Mesenchymal stem cell (in vitro differentiated cells and primary cell): ENCODE data around the gene LRRC34.

Experiments
- DNase-seq: peaks from one replicate; pipeline ENCODE4 v3.0.0-alpha.2; 2013
- H2AFZ ChIP-seq: one replicate; pipeline ENCODE4 v1.6.1; 2013; ENCODE audit warnings: low read depth, mild to moderate bottlenecking, control low read depth, inconsistent platforms, low read length, moderate library complexity
- H2AK5ac ChIP-seq: 2 replicates; pipeline ENCODE4 v1.6.1; 2013; ENCODE audit warnings: low read length, moderate library complexity, mild to moderate bottlenecking, inconsistent platforms; ENCODE audit not compliant: severe bottlenecking
- H2BK120ac ChIP-seq: one replicate; pipeline ENCODE4 v1.6.1; 2013; ENCODE audit warnings: low read depth, mild to moderate bottlenecking, inconsistent platforms, low read length, moderate library complexity
- H2BK12ac ChIP-seq, 2 experiments: one replicate each; pipeline ENCODE4 v1.6.1; 2013; ENCODE audit warnings: inconsistent platforms in 2 of 2, low read length in 2 of 2, mild to moderate bottlenecking in 2 of 2, moderate library complexity in 2 of 2, control low read depth in 1 of 2
- H2BK15ac ChIP-seq: one replicate; pipeline ENCODE4 v1.6.1; 2013; ENCODE audit warnings: mild to moderate bottlenecking, low read depth, inconsistent platforms; ENCODE audit not compliant: poor library complexity, severe bottlenecking
- H2BK5ac ChIP-seq: 2 replicates; pipeline ENCODE4 v1.6.1; 2013; ENCODE audit warnings: low read depth, mild to moderate bottlenecking, low read length, control low read depth, inconsistent platforms; ENCODE audit not compliant: poor library complexity, severe bottlenecking
- H3K14ac ChIP-seq, 2 experiments: one replicate each; pipeline ENCODE4 v1.6.1; 2013; ENCODE audit warnings: inconsistent platforms in 2 of 2, low read length in 2 of 2, control low read depth in 1 of 2, mild to moderate bottlenecking in 1 of 2, moderate library complexity in 1 of 2
- H3K18ac ChIP-seq, 2 experiments: one replicate each; pipeline ENCODE4 v1.6.1; 2013; ENCODE audit warnings: inconsistent platforms in 2 of 2, low read length in 2 of 2, control low read depth in 1 of 2, low read depth in 1 of 2, mild to moderate bottlenecking in 1 of 2
- H3K23ac ChIP-seq, 2 experiments: one replicate each; pipeline ENCODE4 v1.6.1; 2013; ENCODE audit warnings: inconsistent platforms in 2 of 2, low read length in 2 of 2, mild to moderate bottlenecking in 2 of 2, moderate library complexity in 2 of 2, control low read depth in 1 of 2
- H3K27ac ChIP-seq: 2 replicates; pipeline ENCODE4 v1.5.1; 2013; ENCODE audit warnings: mild to moderate bottlenecking, moderate library complexity, low read length, control low read depth, inconsistent platforms; ENCODE audit not compliant: poor library complexity, severe bottlenecking
- H3K27me3 ChIP-seq, 2 experiments: 2 replicates each; pipeline versions ENCODE4 v1.6.1 to v1.7.0; 2013; ENCODE audit warnings: low read length in 2 of 2, mild to moderate bottlenecking in 2 of 2, moderate library complexity in 2 of 2, control low read depth in 1 of 2, inconsistent platforms in 1 of 2; ENCODE audit not compliant: control insufficient read depth in 1 of 2, insufficient read depth in 1 of 2
- H3K36me3 ChIP-seq, 2 experiments: 2 replicates each; pipeline versions ENCODE4 v1.6.1 to v1.7.0; 2013; ENCODE audit warnings: low read length in 2 of 2, control low read depth in 1 of 2, inconsistent platforms in 1 of 2, low read depth in 1 of 2, mild to moderate bottlenecking in 1 of 2; ENCODE audit not compliant: insufficient read depth in 2 of 2, control insufficient read depth in 1 of 2
- H3K4ac ChIP-seq, 2 experiments: one replicate each; pipeline ENCODE4 v1.6.1; 2013; ENCODE audit warnings: inconsistent platforms in 2 of 2, low read length in 2 of 2, mild to moderate bottlenecking in 2 of 2, moderate library complexity in 2 of 2, control low read depth in 1 of 2, low read depth in 1 of 2
- H3K4me1 ChIP-seq: 2 replicates; pipeline ENCODE4 v1.6.1; 2013; ENCODE audit warnings: low read depth, low read length, control low read depth; ENCODE audit not compliant: control insufficient read depth, insufficient read depth
- H3K4me2 ChIP-seq: 2 replicates; pipeline ENCODE4 v1.6.1; 2013; ENCODE audit warnings: low read length, mild to moderate bottlenecking, inconsistent platforms; ENCODE audit not compliant: poor library complexity, severe bottlenecking
- H3K4me3 ChIP-seq, 2 experiments: 2 replicates each; pipeline versions ENCODE4 v1.5.1 to v1.7.0; 2013; ENCODE audit warnings: low read length in 2 of 2, mild to moderate bottlenecking in 2 of 2, control low read depth in 1 of 2, low read depth in 1 of 2; ENCODE audit not compliant: insufficient read depth in 1 of 2
- H3K79me1 ChIP-seq: replicated peaks from 2 replicates; pipeline ENCODE4 v1.6.1; 2013; ENCODE audit warnings: mild to moderate bottlenecking, control low read depth, low read length, inconsistent platforms; ENCODE audit not compliant: poor library complexity, severe bottlenecking
- H3K9ac ChIP-seq: 2 replicates; pipeline ENCODE4 v1.7.0; 2013; ENCODE audit warnings: mild to moderate bottlenecking, low read length, moderate library complexity
- H3K9me3 ChIP-seq: 2 replicates; pipeline ENCODE4 v1.7.0; 2013; ENCODE audit warnings: mild to moderate bottlenecking, low read length; ENCODE audit not compliant: control insufficient read depth
- H4K8ac ChIP-seq: one replicate; pipeline ENCODE4 v1.6.1; 2013; ENCODE audit warnings: inconsistent platforms, mild to moderate bottlenecking, low read length, moderate library complexity
- H4K91ac ChIP-seq: one replicate; pipeline ENCODE4 v1.6.1; 2013; ENCODE audit warnings: mild to moderate bottlenecking, low read length, inconsistent platforms
- WGBS: methylation state at CpG from one replicate; pipeline ENCODE4 v1.1.7; 2013; ENCODE audit warnings: mixed read lengths; 5-methylcytosine and 5-hydroxymethylcytosine counted together

The LRRC34 gene

DNA sequence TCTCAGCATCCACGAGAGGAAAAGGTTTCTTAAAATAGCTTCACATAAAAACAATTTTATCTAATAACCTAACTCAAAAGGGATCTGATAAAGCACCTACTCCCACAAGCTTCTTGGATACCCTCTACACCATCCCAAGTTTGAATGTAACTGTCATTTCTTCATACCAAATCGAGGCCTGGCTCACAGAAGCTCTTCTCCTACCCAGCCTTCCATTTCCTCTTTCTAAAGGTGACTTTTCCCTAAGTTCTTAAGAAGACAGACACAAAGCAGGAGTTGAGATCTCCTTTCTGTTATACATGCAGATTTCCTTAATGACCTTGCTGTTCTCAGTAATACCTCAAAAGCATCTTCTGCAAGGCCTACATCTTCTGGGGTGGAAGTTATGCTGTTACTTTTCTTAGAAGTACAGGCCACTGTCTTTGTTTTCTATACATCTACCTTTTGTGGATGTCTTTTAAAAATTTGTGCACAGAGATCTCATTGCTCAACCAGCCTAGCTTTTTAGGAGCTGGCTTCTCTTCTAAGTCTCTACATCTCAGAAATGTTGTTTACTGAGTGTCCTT lies 3.4 kb downstream of the LRRC34 start:
- H2BK12ac ChIP-seq, result no peak overlapping the region
- H3K23ac ChIP-seq, result no peak overlapping the region
- H3K4ac ChIP-seq, result no peak overlapping the region
- no peak overlapping the region for H2BK120ac ChIP-seq
- no peak overlapping the region for H2AK5ac ChIP-seq
- no peak overlapping the region for H3K27ac ChIP-seq
- no peaks in the 10 kb centered on the region for H3K27me3 ChIP-seq
- H2AFZ ChIP-seq, result no peak overlapping the region
- no peaks in the 10 kb centered on the region for H3K9me3 ChIP-seq
- H3K36me3 ChIP-seq, result peaks cover 3 to 4% of the 10 kb centered on the region in 2 experiments
- H3K9ac ChIP-seq, result no peak overlapping the region
- 87% methylated on average over 2 of the region's 2 CpGs for WGBS
- H2BK5ac ChIP-seq, result no peak overlapping the region
- H3K4me3 ChIP-seq, result no peak overlapping the region
- H3K79me1 ChIP-seq, result no peaks in the 10 kb centered on the region
- H3K14ac ChIP-seq, result no peak overlapping the region
- no peak overlapping the region for H4K91ac ChIP-seq
- no peak overlapping the region for H4K8ac ChIP-seq
- peaks cover 11% of the 10 kb centered on the region for H3K4me1 ChIP-seq
- no peak overlapping the region for H2BK15ac ChIP-seq
- DNase-seq, result no peak
- H3K4me2 ChIP-seq, result no peak overlapping the region
- H3K18ac ChIP-seq, result no peak overlapping the region

DNA sequence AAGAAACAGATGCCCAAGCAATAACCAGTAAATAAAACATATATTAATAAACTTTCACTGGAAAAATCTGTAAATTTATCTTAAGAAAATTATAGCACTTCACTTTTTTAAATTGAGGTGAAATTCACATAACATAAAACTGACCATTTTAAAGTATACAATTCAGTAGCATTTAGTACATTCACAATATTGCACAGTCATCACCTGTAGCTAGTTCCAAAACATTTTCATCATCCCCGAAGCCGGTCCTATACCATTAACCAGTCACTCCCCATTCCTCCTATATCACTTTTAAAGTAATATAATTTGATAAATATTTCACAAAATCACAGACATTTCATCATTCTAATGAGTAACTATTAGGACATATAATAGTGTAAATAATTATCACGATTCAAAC lies 8.0 kb downstream of the LRRC34 start:
- no peak overlapping the region for H3K14ac ChIP-seq

GRCh38 chr3:169792359-169792758 lies 20.3 kb downstream of the LRRC34 start:
- no peak overlapping the region for H3K4ac ChIP-seq
- H3K4me3 ChIP-seq, result no peak overlapping the region
- no peak overlapping the region for H3K18ac ChIP-seq
- no peak overlapping the region for H3K9ac ChIP-seq
- H4K8ac ChIP-seq, result no peak overlapping the region
- H2BK12ac ChIP-seq, result no peak overlapping the region
- H3K79me1 ChIP-seq, result peaks cover 6% of the 10 kb centered on the region
- no peak overlapping the region for H2BK120ac ChIP-seq
- H2AFZ ChIP-seq, result no peak overlapping the region
- H3K23ac ChIP-seq, result no peak overlapping the region
- H4K91ac ChIP-seq, result no peak overlapping the region
- no peak overlapping the region for H3K4me2 ChIP-seq
- no peak overlapping the region for H3K27ac ChIP-seq
- H3K14ac ChIP-seq, result no peak overlapping the region
- H3K27me3 ChIP-seq, result no peaks in the 10 kb centered on the region
- no peaks in the 10 kb centered on the region for H3K4me1 ChIP-seq
- DNase-seq, result no peak
- no peak overlapping the region for H2BK5ac ChIP-seq
- 100% methylated on average over 1 of the region's 1 CpG for WGBS
- no peaks in the 10 kb centered on the region for H3K9me3 ChIP-seq
- H2AK5ac ChIP-seq, result no peak overlapping the region
- H2BK15ac ChIP-seq, result no peak overlapping the region
- H3K36me3 ChIP-seq, result peaks cover 3 to 56% of the 10 kb centered on the region in 2 experiments

More for the DNA sequence above, 8.0 kb downstream of the LRRC34 start:
- Histone ChIP-seq H3K36me3 (peaks cover 4 to 31% of the 10 kb centered on the region in 2 experiments), H3K9me3 (no peaks in the 10 kb centered on the region), H3K18ac (no peak overlapping the region), H3K27me3 (no peaks in the 10 kb centered on the region), H3K9ac (no peak overlapping the region), H2AK5ac (no peak overlapping the region), H4K8ac (no peak overlapping the region), H2BK15ac (no peak overlapping the region), H2AFZ (no peak overlapping the region), H3K4ac (no peak overlapping the region), H2BK12ac (no peak overlapping the region), H4K91ac (no peak overlapping the region), H3K4me1 (no peaks in the 10 kb centered on the region), H3K27ac (no peak overlapping the region), H3K79me1 (no peaks in the 10 kb centered on the region), H3K23ac (no peak overlapping the region), H3K4me3 (no peak overlapping the region), H3K4me2 (no peak overlapping the region), H2BK5ac (no peak overlapping the region), H2BK120ac (no peak overlapping the region)
- no peak for DNase-seq
- no CpG with 5 or more reads among the region's 3 CpGs for WGBS

DNA sequence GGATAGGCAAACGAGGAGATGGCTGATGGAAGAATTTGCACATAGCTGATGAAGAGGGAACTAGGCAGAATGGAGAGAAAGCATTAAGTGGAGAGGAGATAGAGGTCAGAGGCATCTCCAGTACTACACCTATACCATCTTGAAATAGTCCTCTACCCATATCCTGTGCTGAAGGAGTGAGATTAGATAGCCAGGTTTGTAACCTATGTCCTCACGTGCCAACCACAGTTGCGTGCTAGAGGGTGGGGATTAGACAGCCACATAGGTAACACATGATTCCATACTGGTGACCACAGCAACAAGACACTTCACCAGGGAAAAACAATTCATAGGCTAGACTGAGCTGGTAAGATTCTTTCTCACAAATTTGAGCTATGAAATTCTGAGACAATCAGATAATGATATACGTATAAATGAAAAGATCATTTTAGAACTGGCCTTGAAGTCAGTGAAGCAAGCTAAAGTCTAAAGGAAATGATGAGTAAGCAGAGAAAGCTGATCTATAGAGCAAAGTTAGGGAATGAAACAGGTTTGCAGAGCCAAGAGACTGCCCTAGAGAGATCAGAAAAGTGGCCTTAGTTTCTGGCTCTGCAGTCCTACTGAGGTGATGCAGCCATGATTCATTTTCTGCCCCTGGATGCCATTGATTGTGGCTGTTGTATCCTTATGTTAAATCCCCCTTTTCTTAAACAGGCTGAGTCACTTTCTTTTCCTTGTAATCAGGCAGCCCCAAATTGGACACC lies 21.8 kb downstream of the LRRC34 start:
- H2AK5ac ChIP-seq, result no peak overlapping the region
- no peaks in the 10 kb centered on the region for H3K9me3 ChIP-seq
- no peak overlapping the region for H2BK15ac ChIP-seq
- H2BK120ac ChIP-seq, result no peak overlapping the region
- H2BK12ac ChIP-seq, result no peak overlapping the region
- 100% methylated on average over 3 of the region's 4 CpGs for WGBS
- no peak overlapping the region for H3K27ac ChIP-seq
- no peak overlapping the region for H3K18ac ChIP-seq
- H3K4me2 ChIP-seq, result no peak overlapping the region
- H4K8ac ChIP-seq, result no peak overlapping the region
- peaks cover 8% of the 10 kb centered on the region for H3K79me1 ChIP-seq
- H3K9ac ChIP-seq, result no peak overlapping the region
- H3K14ac ChIP-seq, result no peak overlapping the region
- H3K4me1 ChIP-seq, result no peaks in the 10 kb centered on the region
- no peak overlapping the region for H3K23ac ChIP-seq
- no peaks in the 10 kb centered on the region for H3K27me3 ChIP-seq
- H3K4ac ChIP-seq, result no peak overlapping the region
- H2BK5ac ChIP-seq, result no peak overlapping the region
- no peak overlapping the region for H4K91ac ChIP-seq
- DNase-seq, result no peak
- H3K36me3 ChIP-seq, result peaks cover 3 to 70% of the 10 kb centered on the region in 2 experiments
- no peak overlapping the region for H2AFZ ChIP-seq
- H3K4me3 ChIP-seq, result no peak overlapping the region
